Measurements from ENCODE around the gene HMCN2.

GRCh38 chr9:130296783-130297055, 31.2 kb downstream of the HMCN2 start:
- TF ChIP-seq, protein P1, sequence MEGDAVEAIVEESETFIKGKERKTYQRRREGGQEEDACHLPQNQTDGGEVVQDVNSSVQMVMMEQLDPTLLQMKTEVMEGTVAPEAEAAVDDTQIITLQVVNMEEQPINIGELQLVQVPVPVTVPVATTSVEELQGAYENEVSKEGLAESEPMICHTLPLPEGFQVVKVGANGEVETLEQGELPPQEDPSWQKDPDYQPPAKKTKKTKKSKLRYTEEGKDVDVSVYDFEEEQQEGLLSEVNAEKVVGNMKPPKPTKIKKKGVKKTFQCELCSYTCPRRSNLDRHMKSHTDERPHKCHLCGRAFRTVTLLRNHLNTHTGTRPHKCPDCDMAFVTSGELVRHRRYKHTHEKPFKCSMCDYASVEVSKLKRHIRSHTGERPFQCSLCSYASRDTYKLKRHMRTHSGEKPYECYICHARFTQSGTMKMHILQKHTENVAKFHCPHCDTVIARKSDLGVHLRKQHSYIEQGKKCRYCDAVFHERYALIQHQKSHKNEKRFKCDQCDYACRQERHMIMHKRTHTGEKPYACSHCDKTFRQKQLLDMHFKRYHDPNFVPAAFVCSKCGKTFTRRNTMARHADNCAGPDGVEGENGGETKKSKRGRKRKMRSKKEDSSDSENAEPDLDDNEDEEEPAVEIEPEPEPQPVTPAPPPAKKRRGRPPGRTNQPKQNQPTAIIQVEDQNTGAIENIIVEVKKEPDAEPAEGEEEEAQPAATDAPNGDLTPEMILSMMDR (IDR thresholded peaks at IDR 0.05): no peak
- TF ChIP-seq POLR2A (IDR thresholded peaks at IDR 0.05): no peak

All from uterus (tissue), 2 donors.